Chondrocyte (in vitro differentiated cells): Measurements from ENCODE around the gene FAM20C. TPM values are rescaled to one million over a fixed set of nuclear protein-coding genes. Genes with fewer than 3 reads are reported as not detected.

Source experiments
- DNase-seq: peaks from one replicate; pipeline ENCODE4 v3.0.0; 2021; ENCODE audit warnings: mixed read lengths, low spot score
- H3K27ac Mint-ChIP-seq: one replicate; pipeline ENCODE4 v1.8.0; 2021; ENCODE audit warnings: mild to moderate bottlenecking, moderate library complexity, mixed read lengths; ENCODE audit not compliant: unreplicated experiment
- H3K27me3 Mint-ChIP-seq: 2 replicates; pipeline ENCODE4 v1.8.0; 2021; ENCODE audit warnings: low read depth, mixed read lengths
- H3K36me3 Mint-ChIP-seq: 2 replicates; pipeline ENCODE4 v1.8.0; 2021; ENCODE audit warnings: low read depth, mixed read lengths
- H3K4me1 Mint-ChIP-seq: 2 replicates; pipeline ENCODE4 v1.8.0; 2021; ENCODE audit warnings: low read depth, mild to moderate bottlenecking, mixed read lengths
- H3K4me3 Mint-ChIP-seq: one replicate; pipeline ENCODE4 v1.8.0; 2021; ENCODE audit warnings: mild to moderate bottlenecking, moderate library complexity, mixed read lengths; ENCODE audit not compliant: unreplicated experiment
- H3K9me3 Mint-ChIP-seq: 2 replicates; pipeline ENCODE4 v1.8.0; 2021; ENCODE audit warnings: low read depth, mixed read lengths
- long read RNA-seq: library from polyadenylated mRNA; stranded (forward); transcript quantifications from one replicate; pipeline ENCODE4 v2.0.0, GENCODE V29; 2021
- total RNA-seq: library from RNA; stranded (reverse); gene quantifications from 3 replicates; pipeline ENCODE4 v1.2.1, GENCODE V29; 2021
- TF ChIP-seq, protein P1 (sequence below): fragments of 200-600 bp; sonication (generic); IDR thresholded peaks from 2 replicates; pipeline ENCODE4 v1.5.0; 2021; ENCODE audit warnings: antibody characterized with exemption, mild to moderate bottlenecking, moderate library complexity

The FAM20C gene
- 34.4 to 58.1 TPM (median 35.0 TPM) in 3 replicates for total RNA-seq
- long read RNA-seq, transcript FAM20C-201 (10 exons, 2,751 nt) = major isoform, 39 of 49 reads
- long read RNA-seq, partial matches to known transcripts = 7 of 49 reads
- long read RNA-seq, other reads (novel, unspliced or antisense) = 3 of 49 reads

DNA sequence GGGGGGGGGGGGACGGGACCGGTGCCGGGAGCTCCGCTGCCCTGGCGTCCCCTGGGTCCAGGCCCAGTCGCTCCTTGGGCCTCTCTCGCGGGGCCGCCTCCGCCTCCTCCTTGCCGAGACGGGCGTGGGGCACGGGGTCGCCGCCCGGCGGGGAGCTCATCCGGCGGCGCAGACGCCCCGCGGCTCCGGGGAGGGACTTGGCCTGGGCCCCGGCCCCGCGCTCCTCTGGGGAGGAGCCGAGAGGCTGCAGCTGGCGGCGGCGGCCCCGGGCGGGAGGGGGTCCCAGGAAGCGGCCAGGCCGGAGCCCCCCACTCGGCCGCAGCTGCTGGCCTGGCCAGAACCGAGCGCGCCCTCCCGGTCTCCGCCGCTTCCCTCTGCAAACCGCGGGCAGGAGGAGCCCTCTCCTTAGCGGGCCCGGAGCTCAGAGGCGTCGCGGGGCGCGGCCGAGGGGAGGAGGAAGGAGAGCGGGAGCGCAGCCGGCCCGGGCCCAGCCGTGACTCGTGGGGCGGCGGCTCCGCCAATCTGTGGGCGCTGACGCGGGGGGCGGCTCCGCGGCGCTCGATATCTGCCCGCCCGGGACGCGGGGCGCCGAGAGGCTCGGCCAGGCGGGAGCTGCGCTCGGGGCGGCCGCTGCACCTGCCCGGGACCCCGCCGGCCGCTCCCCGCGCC is at the start of gene FAM20C:
FAM20C (plus strand) TSS at position 591 of the 669 bp plus-strand sequence. CDS start 629 bp downstream, outside the sequence.
- Mint-ChIP-seq H3K9me3 (no peaks in the 10 kb centered on the region), H3K27me3 (peaks cover 2% of the 10 kb centered on the region), H3K4me1 (peaks cover 35% of the 10 kb centered on the region), H3K36me3 (peaks cover 18% of the 10 kb centered on the region), H3K4me3 (peak within 1 kb of the TSS; percentile 85), H3K27ac (peak within 1 kb of the TSS; percentile 91)
- TF ChIP-seq, protein P1, sequence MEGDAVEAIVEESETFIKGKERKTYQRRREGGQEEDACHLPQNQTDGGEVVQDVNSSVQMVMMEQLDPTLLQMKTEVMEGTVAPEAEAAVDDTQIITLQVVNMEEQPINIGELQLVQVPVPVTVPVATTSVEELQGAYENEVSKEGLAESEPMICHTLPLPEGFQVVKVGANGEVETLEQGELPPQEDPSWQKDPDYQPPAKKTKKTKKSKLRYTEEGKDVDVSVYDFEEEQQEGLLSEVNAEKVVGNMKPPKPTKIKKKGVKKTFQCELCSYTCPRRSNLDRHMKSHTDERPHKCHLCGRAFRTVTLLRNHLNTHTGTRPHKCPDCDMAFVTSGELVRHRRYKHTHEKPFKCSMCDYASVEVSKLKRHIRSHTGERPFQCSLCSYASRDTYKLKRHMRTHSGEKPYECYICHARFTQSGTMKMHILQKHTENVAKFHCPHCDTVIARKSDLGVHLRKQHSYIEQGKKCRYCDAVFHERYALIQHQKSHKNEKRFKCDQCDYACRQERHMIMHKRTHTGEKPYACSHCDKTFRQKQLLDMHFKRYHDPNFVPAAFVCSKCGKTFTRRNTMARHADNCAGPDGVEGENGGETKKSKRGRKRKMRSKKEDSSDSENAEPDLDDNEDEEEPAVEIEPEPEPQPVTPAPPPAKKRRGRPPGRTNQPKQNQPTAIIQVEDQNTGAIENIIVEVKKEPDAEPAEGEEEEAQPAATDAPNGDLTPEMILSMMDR = peak; percentile 1
- no peak for DNase-seq

DNA sequence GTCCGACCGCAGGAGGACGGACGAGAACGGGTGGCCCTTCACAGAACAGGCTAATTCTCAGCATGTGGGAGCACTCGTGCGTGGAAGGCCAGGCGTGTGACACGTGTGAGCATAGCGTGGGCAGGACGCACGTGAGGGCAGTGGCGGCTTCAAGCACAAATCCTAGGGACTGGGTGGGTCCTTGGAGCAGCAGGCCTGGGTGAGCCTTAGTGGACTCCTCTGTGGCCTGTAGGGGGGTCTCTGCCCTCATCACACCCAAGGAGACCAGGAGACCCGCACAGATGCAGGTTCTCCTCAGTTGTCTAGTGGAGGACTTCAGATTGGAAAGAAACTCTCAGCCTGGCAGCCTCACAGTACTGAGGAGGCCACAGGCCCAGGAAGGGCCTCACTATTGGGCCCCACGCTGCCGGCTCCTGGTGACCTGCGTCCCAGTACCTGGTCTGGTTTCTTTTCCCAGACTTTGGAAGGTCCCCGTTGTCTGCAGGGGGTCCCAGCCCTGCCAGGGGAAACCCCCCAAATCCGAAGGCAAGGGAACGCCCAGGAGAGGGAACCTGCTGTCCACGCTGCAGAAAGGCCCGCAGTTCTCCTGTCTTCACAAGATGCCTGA is 49.1 kb upstream of the FAM20C start:
- Mint-ChIP-seq H3K27ac (no peak overlapping the region), H3K36me3 (peaks cover 2% of the 10 kb centered on the region), H3K4me1 (peaks cover under 1% of the 10 kb centered on the region), H3K4me3 (no peak overlapping the region), H3K27me3 (peaks cover 3% of the 10 kb centered on the region), H3K9me3 (no peaks in the 10 kb centered on the region)
- TF ChIP-seq, protein P1 = no peak
- DNase-seq = no peak

DNA sequence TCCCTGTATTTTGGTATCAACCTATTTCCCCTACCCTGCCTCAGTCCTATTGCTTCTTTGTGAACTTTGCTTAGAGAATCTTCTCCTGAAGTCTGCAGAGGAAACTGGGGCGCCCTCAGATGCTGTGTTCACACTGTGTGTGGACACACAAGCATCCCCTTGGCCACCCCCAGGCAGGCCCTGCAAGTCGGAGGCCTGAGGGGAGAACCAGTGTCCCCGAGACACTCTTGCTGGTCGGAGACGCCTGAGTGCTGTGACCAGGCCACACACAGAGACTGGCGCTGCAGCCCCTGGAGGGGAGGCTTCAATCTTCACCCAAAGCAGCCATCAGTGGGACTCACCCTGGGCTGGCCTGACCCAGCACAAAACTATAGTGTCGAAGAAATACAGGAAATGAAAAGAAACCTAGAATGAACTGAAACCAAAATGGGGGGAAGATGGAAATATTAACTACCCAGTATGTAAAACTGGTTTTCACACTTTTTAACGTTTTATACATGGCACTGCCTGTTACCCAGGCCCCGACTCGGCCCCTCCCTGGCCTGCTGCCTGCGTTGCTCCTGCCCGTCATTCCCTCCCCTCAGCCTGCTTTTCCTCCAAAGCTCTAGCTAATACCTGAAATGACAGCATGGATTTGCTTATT is 48.4 kb upstream of the FAM20C start:
- Mint-ChIP-seq H3K27me3 (no peaks in the 10 kb centered on the region), H3K4me3 (no peak overlapping the region), H3K27ac (no peak overlapping the region), H3K36me3 (peaks cover 2% of the 10 kb centered on the region), H3K4me1 (peaks cover 6% of the 10 kb centered on the region), H3K9me3 (no peaks in the 10 kb centered on the region)
- TF ChIP-seq, protein P1 = no peak
- DNase-seq = no peak

DNA sequence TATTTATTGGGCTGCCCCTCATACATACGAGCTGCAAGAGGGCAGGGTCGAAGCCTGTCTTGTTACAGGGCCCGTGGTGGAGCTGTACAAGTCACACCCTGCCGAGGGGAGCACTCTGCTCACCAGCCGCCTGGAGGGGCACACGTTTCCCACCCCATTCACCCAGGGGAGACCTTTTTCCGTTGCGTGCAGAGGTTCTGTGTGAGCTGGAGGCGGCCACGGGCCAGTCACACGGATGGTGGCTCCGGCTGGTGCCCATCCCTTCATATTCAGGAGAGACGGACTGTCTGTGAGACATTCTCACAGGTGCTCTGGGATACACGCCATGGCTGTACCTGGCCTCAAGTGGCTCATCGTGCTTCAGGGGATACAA is 47.9 kb upstream of the FAM20C start:
- Mint-ChIP-seq H3K9me3 (no peaks in the 10 kb centered on the region), H3K27me3 (no peaks in the 10 kb centered on the region), H3K4me3 (no peak overlapping the region), H3K4me1 (peaks cover 7% of the 10 kb centered on the region), H3K36me3 (peaks cover 2% of the 10 kb centered on the region), H3K27ac (no peak overlapping the region)
- TF ChIP-seq, protein P1 = no peak
- no peak for DNase-seq

DNA sequence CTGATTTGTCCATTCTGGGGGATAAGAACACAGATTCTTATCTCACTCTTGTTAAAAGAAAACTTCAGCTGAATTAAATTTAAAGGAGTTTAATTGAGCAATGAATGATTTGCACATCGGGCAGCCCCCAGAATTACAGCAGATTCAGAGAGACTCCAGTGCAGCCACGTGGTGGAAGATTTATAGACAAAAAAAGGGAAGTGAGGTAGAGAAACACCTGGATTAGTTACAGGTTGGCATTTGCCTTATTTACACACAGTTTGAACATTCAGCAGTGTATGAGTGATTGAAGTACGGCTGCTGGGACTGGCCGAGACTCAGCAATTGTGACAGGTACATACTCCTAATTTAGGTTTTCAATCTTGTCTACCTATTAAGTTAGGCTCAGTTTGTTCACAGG is 46.5 kb upstream of the FAM20C start:
- no peak for DNase-seq
- Mint-ChIP-seq H3K27me3 (no peaks in the 10 kb centered on the region), H3K4me3 (no peak overlapping the region), H3K9me3 (no peaks in the 10 kb centered on the region), H3K36me3 (peaks cover 2% of the 10 kb centered on the region), H3K4me1 (peaks cover 9% of the 10 kb centered on the region), H3K27ac (no peak overlapping the region)
- TF ChIP-seq, protein P1 = no peak
